MM.1S (cell line): Measurements from ENCODE around the gene ARSA.

Source experiments
- EZH2 ChIP-seq: fragments of 300-600 bp; sonication (generic); optimal IDR thresholded peaks from 2 replicates; pipeline ENCODE3; 2017; ENCODE audit warnings: low read depth, mild to moderate bottlenecking, antibody characterized with exemption, low read length, mixed read lengths
- EZH2phosphoT487 ChIP-seq: fragments of 300-600 bp; sonication (generic); IDR thresholded peaks from 2 replicates; pipeline ENCODE4 v1.6.1; 2018; ENCODE audit warnings: antibody characterized with exemption, low read length
- TF ChIP-seq, protein P1 (sequence below): fragments of 300-600 bp; sonication (generic); IDR thresholded peaks from 2 replicates; pipeline ENCODE4 v1.5.1; 2016; ENCODE audit warnings: antibody characterized with exemption, low read length, mixed read lengths

DNA sequence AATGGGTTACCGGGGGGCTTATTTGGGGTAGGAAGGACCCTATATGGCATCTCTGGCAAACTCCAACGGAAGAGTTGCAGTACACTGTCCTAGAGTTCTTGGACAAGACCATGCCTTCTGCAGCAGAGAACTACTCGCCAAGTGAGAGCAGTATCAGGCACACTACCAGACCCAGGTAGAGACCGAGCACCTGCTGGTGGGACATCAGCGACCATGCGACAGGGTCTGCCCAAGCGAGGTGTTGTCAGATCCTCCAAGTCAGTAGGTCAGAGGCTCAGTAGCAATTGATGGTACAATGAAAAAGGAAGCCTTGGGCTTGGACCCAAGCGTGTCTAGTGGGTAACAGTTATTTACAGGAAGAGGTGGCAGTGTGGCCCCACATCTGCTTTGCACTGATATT lies 42.2 kb downstream of the ARSA start:
- TF ChIP-seq, protein P1, sequence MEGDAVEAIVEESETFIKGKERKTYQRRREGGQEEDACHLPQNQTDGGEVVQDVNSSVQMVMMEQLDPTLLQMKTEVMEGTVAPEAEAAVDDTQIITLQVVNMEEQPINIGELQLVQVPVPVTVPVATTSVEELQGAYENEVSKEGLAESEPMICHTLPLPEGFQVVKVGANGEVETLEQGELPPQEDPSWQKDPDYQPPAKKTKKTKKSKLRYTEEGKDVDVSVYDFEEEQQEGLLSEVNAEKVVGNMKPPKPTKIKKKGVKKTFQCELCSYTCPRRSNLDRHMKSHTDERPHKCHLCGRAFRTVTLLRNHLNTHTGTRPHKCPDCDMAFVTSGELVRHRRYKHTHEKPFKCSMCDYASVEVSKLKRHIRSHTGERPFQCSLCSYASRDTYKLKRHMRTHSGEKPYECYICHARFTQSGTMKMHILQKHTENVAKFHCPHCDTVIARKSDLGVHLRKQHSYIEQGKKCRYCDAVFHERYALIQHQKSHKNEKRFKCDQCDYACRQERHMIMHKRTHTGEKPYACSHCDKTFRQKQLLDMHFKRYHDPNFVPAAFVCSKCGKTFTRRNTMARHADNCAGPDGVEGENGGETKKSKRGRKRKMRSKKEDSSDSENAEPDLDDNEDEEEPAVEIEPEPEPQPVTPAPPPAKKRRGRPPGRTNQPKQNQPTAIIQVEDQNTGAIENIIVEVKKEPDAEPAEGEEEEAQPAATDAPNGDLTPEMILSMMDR: no peak
- TF ChIP-seq EZH2 (no peak), EZH2phosphoT487 (no peak)
